GM12875 (cell line): ENCODE results near the gene SLC4A5.

Experiments
- H3K4me3 ChIP-seq: one replicate; pipeline ENCODE4 v1.5.1; 2011; ENCODE audit warnings: low read depth, low read length, control low read depth
- TF ChIP-seq, protein P1 (sequence below): IDR thresholded peaks from 2 replicates; pipeline ENCODE4 v1.5.1; 2011; ENCODE audit warnings: low read depth, mild to moderate bottlenecking, control low read depth, inconsistent platforms, low read length, moderate library complexity, borderline replicate concordance; ENCODE audit not compliant: insufficient read depth

Gene SLC4A5

DNA sequence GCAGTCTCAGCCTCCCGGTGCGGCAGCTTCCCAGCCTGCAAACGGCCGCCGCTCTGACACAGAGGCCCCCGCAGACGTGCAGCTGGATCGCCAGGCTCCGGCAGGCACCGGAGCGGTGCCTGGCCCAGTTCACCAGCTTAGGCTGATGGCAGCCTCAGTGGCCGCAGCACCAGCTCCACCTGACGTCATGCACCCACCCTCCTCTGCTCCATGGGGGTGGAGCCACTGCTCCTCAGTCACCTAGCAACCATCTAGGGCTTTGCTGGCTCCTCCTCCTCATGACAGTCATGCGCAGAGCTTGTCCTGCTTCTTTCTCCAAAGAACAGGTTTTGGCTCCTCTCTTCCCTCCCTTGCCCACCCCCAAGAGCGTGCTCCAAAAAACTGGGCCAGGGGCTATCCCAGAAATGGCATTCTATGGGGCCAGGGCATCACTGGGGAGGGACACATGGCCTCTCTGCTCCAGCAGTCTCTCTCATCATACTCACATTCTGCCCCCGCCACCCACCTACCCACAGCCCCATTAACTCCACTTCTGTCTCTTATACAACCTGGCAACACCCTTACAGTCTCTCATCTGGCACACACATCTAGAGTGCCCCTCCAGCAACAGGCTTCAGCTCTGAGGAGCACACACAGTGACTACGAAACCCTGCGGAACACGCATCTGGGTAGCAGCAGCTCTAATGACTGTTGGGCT, 31.4 kb upstream of the SLC4A5 start:
- TF ChIP-seq, protein P1, sequence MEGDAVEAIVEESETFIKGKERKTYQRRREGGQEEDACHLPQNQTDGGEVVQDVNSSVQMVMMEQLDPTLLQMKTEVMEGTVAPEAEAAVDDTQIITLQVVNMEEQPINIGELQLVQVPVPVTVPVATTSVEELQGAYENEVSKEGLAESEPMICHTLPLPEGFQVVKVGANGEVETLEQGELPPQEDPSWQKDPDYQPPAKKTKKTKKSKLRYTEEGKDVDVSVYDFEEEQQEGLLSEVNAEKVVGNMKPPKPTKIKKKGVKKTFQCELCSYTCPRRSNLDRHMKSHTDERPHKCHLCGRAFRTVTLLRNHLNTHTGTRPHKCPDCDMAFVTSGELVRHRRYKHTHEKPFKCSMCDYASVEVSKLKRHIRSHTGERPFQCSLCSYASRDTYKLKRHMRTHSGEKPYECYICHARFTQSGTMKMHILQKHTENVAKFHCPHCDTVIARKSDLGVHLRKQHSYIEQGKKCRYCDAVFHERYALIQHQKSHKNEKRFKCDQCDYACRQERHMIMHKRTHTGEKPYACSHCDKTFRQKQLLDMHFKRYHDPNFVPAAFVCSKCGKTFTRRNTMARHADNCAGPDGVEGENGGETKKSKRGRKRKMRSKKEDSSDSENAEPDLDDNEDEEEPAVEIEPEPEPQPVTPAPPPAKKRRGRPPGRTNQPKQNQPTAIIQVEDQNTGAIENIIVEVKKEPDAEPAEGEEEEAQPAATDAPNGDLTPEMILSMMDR = no peak
- no peak overlapping the region for H3K4me3 ChIP-seq

DNA sequence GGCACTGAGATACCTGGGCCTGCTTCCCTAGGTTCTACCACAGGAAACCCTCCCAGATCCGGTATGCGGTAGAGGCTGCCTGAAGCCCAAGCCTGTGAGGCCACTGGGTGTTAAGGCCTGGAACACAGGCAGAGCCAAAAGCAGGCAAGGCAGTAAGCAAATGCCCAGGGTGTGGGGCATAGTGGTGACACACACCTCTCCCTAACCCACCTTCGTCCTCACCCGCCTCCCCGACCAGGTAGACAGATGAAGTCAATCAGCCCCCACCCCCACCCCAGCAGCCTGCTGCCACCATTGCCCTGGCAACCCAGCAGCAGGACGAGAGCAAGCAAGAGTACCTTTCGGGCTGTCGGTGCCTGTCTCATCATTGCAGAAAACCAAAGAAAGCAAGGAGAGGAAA, 30.8 kb upstream of the SLC4A5 start:
- no peak overlapping the region for H3K4me3 ChIP-seq
- TF ChIP-seq, protein P1 = no peak

DNA sequence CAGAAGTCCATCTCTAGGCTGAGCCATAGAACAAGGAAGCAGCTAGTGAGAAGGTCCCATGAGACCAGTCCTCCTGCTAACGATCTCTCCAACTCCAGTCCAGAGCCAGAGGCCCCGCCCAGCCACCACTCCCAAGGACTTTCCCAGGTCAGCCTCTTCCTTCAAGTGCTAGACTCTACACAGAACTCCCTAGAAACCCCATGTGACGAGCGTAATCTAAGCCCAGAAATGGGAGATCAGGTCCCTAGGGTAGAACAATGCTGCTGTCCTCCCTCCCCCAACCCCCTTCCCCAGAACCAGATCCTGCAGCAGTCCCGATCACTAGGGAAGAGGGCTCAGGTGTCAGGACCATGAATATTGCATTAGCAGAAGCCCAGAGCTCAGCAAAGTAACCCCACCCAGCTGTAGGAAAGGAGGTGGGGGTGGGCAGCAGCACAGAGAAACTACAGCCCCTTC, 30.0 kb upstream of the SLC4A5 start:
- TF ChIP-seq, protein P1 = no peak
- no peak overlapping the region for H3K4me3 ChIP-seq

DNA sequence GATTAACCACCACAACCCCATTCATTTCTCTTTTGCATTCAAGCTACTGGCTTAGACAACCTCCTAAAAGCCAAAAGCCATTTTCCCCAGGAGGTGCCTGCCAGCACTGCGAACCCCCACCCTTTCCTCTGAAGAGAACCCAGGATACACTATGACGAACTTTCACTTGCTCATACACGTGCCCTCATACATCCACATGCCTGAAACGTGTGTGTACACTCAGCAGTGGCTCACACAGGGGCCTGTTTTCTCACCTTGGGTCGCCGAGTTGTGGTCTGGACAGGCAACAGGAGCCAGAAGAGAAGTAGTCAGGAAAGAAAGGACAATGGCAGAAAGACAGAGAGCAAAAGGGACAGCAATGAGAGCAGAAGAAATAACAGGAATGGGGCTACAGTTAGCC, 29.5 kb upstream of the SLC4A5 start:
- TF ChIP-seq, protein P1 = no peak
- H3K4me3 ChIP-seq = no peak overlapping the region

DNA sequence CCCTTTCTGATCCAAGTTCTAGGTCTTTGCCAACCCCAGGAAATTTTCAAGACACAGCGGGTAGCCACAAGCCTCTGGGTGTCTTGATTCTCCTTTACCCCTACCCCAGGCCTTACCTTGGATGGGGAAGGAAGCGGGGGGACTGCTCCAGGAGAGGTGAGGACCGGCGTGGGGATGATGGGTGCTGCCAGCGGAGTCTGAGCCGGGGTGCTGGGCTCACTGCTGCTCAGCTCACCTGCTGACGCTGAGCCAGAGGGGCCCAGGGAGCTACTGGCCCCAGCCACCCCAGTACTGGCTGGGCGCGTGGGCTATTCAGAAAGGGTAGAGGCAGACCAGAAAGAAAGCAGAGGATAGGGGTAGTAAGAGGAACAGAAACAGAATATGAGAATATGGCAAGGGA, 28.2 kb upstream of the SLC4A5 start:
- TF ChIP-seq, protein P1 = no peak

DNA sequence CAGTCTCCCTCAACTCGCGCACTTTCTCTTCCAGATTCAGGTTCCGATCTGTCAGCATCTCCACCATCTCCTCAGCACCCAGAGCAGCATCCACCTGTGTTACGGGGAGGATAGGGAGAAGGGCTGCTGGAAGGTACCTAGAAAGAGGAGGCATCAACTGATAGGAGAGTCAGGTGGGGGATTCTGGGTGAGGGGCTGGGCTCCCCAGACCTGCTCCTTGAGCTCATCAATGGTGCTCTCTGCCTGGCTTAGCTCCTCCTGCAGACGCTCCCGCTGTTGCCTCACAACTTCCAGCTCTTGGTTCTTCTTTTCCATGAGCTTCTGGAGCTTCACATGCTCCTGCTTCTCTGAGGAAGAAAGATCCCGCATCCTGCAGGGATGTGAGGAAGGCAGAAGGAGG, 26.8 kb upstream of the SLC4A5 start:
- H3K4me3 ChIP-seq = no peak overlapping the region
- TF ChIP-seq, protein P1 = no peak

More for the DNA sequence above, 28.2 kb upstream of the SLC4A5 start:
- H3K4me3 ChIP-seq = no peak overlapping the region

DNA sequence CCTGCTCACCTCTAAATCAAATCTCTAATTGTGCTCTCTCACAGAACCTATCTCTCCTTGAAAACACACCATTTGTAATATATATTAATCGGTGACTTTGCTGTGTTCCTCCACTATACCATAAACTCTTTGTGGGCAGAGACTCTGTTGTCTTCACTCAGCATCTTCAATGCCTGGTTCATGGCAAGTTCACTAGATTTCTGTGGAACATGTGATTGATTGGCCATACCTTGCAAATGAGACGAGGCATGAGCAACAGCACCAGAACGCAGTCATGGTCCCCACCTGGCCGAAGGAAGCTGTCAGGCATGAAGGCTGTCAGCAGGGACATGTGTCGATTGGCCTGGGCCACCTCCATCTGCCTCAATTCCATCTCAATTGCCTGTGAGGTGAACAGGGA, 25.3 kb upstream of the SLC4A5 start:
- no peak overlapping the region for H3K4me3 ChIP-seq
- TF ChIP-seq, protein P1 = no peak
